IPS-18a (cell line): ENCODE results near the gene BDKRB1.

Source experiments
- H3K27ac ChIP-seq: one replicate; pipeline ENCODE4 v1.5.1; 2013; ENCODE audit warnings: low read length
- H3K27me3 ChIP-seq: one replicate; pipeline ENCODE4 v1.6.1; 2013; ENCODE audit warnings: mild to moderate bottlenecking, low read length; ENCODE audit not compliant: control insufficient read depth, insufficient read depth
- H3K36me3 ChIP-seq: one replicate; pipeline ENCODE4 v1.6.1; 2013; ENCODE audit warnings: low read depth, low read length; ENCODE audit not compliant: control insufficient read depth
- H3K4me1 ChIP-seq: one replicate; pipeline ENCODE4 v1.6.1; 2013; ENCODE audit warnings: low read depth, low read length; ENCODE audit not compliant: control insufficient read depth
- H3K4me3 ChIP-seq: one replicate; pipeline ENCODE4 v1.5.1; 2013; ENCODE audit warnings: low read length
- H3K9ac ChIP-seq: one replicate; pipeline ENCODE4 v1.6.1; 2013; ENCODE audit warnings: mild to moderate bottlenecking, low read length, moderate library complexity
- H3K9me3 ChIP-seq: one replicate; pipeline ENCODE4 v1.6.1; 2013; ENCODE audit warnings: low read depth, low read length; ENCODE audit not compliant: control insufficient read depth

The BDKRB1 gene

GRCh38 chr14:96251656-96252155 is 4.3 kb upstream of the BDKRB1 start:
- Histone ChIP-seq H3K27ac (no peak overlapping the region), H3K4me3 (no peak overlapping the region), H3K36me3 (no peaks in the 10 kb centered on the region), H3K9me3 (no peaks in the 10 kb centered on the region), H3K27me3 (no peaks in the 10 kb centered on the region), H3K9ac (no peak overlapping the region), H3K4me1 (peaks cover 9% of the 10 kb centered on the region)

- no peaks in the 10 kb centered on the region for H3K27me3 ChIP-seq
- no peak overlapping the region for H3K9ac ChIP-seq
- H3K4me1 ChIP-seq: peaks cover 9% of the 10 kb centered on the region
- no peaks in the 10 kb centered on the region for H3K36me3 ChIP-seq
- no peaks in the 10 kb centered on the region for H3K9me3 ChIP-seq
- H3K4me3 ChIP-seq: no peak overlapping the region
- no peak overlapping the region for H3K27ac ChIP-seq
Measured at GRCh38 chr14:96252323-96252998, 3.5 kb upstream of the BDKRB1 start.

GRCh38 chr14:96252999-96253539 is 2.9 kb upstream of the BDKRB1 start:
- Histone ChIP-seq H3K4me1 (peaks cover 9% of the 10 kb centered on the region), H3K9ac (no peak overlapping the region), H3K36me3 (no peaks in the 10 kb centered on the region), H3K9me3 (no peaks in the 10 kb centered on the region), H3K4me3 (no peak overlapping the region), H3K27ac (no peak overlapping the region), H3K27me3 (no peaks in the 10 kb centered on the region)

- Histone ChIP-seq H3K9ac (no peak overlapping the region), H3K27me3 (no peaks in the 10 kb centered on the region), H3K36me3 (no peaks in the 10 kb centered on the region), H3K4me1 (peaks cover 9% of the 10 kb centered on the region), H3K4me3 (no peak overlapping the region), H3K27ac (no peak overlapping the region), H3K9me3 (no peaks in the 10 kb centered on the region)
Measured at GRCh38 chr14:96254687-96255086, 1.3 kb upstream of the BDKRB1 start.

GRCh38 chr14:96256407-96256806 is 397 bp downstream of the BDKRB1 start:
- no peak overlapping the region for H3K4me3 ChIP-seq
- no peaks in the 10 kb centered on the region for H3K4me1 ChIP-seq
- H3K36me3 ChIP-seq: no peaks in the 10 kb centered on the region
- H3K27me3 ChIP-seq: no peaks in the 10 kb centered on the region
- no peak overlapping the region for H3K27ac ChIP-seq
- no peaks in the 10 kb centered on the region for H3K9me3 ChIP-seq
- H3K9ac ChIP-seq: no peak overlapping the region

GRCh38 chr14:96257056-96257455 is 1.0 kb downstream of the BDKRB1 start:
- Histone ChIP-seq H3K4me1 (no peaks in the 10 kb centered on the region), H3K9ac (no peak overlapping the region), H3K27ac (no peak overlapping the region), H3K27me3 (no peaks in the 10 kb centered on the region), H3K4me3 (no peak overlapping the region), H3K9me3 (no peaks in the 10 kb centered on the region), H3K36me3 (no peaks in the 10 kb centered on the region)

- no peaks in the 10 kb centered on the region for H3K9me3 ChIP-seq
- H3K4me1 ChIP-seq: no peaks in the 10 kb centered on the region
- H3K27me3 ChIP-seq: no peaks in the 10 kb centered on the region
- H3K36me3 ChIP-seq: no peaks in the 10 kb centered on the region
- H3K4me3 ChIP-seq: no peak overlapping the region
- no peak overlapping the region for H3K9ac ChIP-seq
- H3K27ac ChIP-seq: no peak overlapping the region
Measured at GRCh38 chr14:96257900-96258299, 1.9 kb downstream of the BDKRB1 start.

GRCh38 chr14:96260341-96260821 is 4.4 kb downstream of the BDKRB1 start:
- Histone ChIP-seq H3K4me1 (no peaks in the 10 kb centered on the region), H3K27me3 (no peaks in the 10 kb centered on the region), H3K27ac (no peak overlapping the region), H3K36me3 (no peaks in the 10 kb centered on the region), H3K4me3 (no peak overlapping the region), H3K9me3 (no peaks in the 10 kb centered on the region), H3K9ac (no peak overlapping the region)

GRCh38 chr14:96261053-96261452 is 5.0 kb downstream of the BDKRB1 start:
- Histone ChIP-seq H3K27me3 (no peaks in the 10 kb centered on the region), H3K4me1 (no peaks in the 10 kb centered on the region), H3K4me3 (no peak overlapping the region), H3K36me3 (no peaks in the 10 kb centered on the region), H3K9ac (no peak overlapping the region), H3K9me3 (no peaks in the 10 kb centered on the region), H3K27ac (no peak overlapping the region)

- Histone ChIP-seq H3K27ac (no peak overlapping the region), H3K9ac (no peak overlapping the region), H3K4me3 (no peak overlapping the region), H3K9me3 (no peaks in the 10 kb centered on the region), H3K4me1 (no peaks in the 10 kb centered on the region), H3K36me3 (no peaks in the 10 kb centered on the region), H3K27me3 (no peaks in the 10 kb centered on the region)
Measured at GRCh38 chr14:96261772-96262655, 6.0 kb downstream of the BDKRB1 start.

- Histone ChIP-seq H3K27me3 (no peaks in the 10 kb centered on the region), H3K27ac (no peak overlapping the region), H3K36me3 (no peaks in the 10 kb centered on the region), H3K4me1 (no peaks in the 10 kb centered on the region), H3K9me3 (no peaks in the 10 kb centered on the region), H3K9ac (no peak overlapping the region), H3K4me3 (no peak overlapping the region)
Measured at GRCh38 chr14:96263347-96264199, 7.6 kb downstream of the BDKRB1 start.
